Stomach (tissue), 4 donors: ENCODE measurements around the gene USP26.
"Not testable (repeated sequence)": the region's sequence is repeated elsewhere in the genome, so short reads cannot be mapped to it uniquely, and the experiment has no call there.

Source experiments
- EP300 ChIP-seq: sonication (generic); formaldehyde crosslinking; IDR thresholded peaks from one replicate; pipeline ENCODE4 v1.6.1; 2017; ENCODE audit warnings: antibody characterized with exemption
- POLR2A ChIP-seq, 4 donors: fragments of 450-650 bp; IDR thresholded peaks; one replicate each; pipeline ENCODE4 v1.6.1; 2016; ENCODE audit warnings: antibody characterized with exemption in 4 of 4, control low read depth in 2 of 4, mild to moderate bottlenecking in 1 of 4, moderate library complexity in 1 of 4
- POLR2AphosphoS5 ChIP-seq, 3 donors: sonication (generic); formaldehyde crosslinking; IDR thresholded peaks; one replicate each; pipeline ENCODE4 v1.6.1; 2016; ENCODE audit warnings: antibody characterized with exemption in 3 of 3
- TF ChIP-seq, protein P1 (sequence below), 7 experiments: fragments of 450-650 bp in 4 of 7; fragments of 200-600 bp in 3 of 7; sonication (generic) in 3 of 7; IDR thresholded peaks; one replicate each; pipeline ENCODE4 v1.5.1; 2016 to 2019; ENCODE audit warnings: antibody characterized with exemption in 7 of 7, control low read depth in 2 of 7, mild to moderate bottlenecking in 1 of 7

DNA sequence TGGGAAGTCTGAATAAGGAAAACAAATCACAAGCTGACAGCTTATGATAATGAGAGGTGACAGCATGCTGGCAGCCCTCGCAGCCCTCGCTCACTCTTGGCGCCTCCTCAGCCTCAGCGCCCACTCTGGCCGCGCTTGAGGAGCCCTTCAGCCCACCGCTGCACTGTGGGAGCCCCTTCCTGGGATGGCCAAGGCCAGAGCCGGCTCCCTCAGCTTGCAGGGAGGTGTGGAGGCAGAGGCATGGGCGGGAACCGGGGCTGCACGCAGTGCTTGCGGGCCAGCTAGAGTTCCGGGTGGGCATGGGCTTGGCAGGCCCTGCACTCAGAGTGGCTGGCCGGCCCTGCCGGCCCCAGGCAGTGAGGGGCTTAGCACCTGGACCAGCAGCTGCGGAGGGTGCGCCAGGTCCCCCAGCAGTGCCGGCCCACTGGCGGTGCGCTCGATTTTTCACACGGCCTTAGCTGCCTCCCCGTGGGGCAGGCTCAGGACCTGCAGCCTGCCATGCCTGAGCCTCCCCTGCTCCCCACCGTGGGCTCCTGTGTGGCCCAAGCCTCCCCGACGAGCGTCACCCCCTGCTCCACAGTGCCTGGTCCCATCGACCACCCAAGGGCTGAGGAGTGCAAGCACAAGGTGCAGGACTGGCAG is 52.6 kb downstream of the USP26 start:
- TF ChIP-seq, protein P1, sequence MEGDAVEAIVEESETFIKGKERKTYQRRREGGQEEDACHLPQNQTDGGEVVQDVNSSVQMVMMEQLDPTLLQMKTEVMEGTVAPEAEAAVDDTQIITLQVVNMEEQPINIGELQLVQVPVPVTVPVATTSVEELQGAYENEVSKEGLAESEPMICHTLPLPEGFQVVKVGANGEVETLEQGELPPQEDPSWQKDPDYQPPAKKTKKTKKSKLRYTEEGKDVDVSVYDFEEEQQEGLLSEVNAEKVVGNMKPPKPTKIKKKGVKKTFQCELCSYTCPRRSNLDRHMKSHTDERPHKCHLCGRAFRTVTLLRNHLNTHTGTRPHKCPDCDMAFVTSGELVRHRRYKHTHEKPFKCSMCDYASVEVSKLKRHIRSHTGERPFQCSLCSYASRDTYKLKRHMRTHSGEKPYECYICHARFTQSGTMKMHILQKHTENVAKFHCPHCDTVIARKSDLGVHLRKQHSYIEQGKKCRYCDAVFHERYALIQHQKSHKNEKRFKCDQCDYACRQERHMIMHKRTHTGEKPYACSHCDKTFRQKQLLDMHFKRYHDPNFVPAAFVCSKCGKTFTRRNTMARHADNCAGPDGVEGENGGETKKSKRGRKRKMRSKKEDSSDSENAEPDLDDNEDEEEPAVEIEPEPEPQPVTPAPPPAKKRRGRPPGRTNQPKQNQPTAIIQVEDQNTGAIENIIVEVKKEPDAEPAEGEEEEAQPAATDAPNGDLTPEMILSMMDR (IDR thresholded peaks at IDR 0.05) = not testable (repeated sequence)
- TF ChIP-seq POLR2AphosphoS5 (IDR thresholded peaks at IDR 0.05); POLR2A (IDR thresholded peaks at IDR 0.05); EP300: not testable (repeated sequence)
